ENCODE measurements around the gene BRSK2.

DNA sequence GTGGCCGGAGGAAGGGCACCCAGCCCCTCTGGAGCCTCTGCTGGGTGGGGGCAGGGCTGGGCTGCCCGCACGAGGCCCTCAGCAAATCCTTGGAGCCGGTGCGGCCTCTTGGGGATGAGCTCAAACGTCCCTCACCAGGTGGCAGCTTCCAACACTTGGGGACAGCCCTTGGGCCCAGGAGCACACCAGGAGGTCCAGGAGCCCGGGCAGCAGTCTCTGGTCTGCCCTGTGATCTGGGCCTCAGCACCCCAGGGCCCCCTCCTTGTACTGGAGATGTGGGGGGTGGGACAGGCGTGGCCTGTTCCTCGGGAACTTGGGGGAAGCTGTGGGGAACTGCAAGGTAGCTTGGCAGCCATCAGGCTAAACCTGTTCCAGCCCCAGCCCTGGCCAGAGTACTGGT lies 56.9 kb downstream of the BRSK2 start:
- TF ChIP-seq BHLHE40 (IDR thresholded peaks at IDR 0.05; ENCODE audit: borderline replicate concordance) (no peak), ARNT (IDR thresholded peaks at IDR 0.05) (no peak), FOXA1 (IDR thresholded peaks at IDR 0.05) (no peak), SP1 (IDR thresholded peaks at IDR 0.05) (no peak), LEF1 (IDR thresholded peaks at IDR 0.05; ENCODE audit: borderline replicate concordance) (no peak), SUZ12 (IDR thresholded peaks at IDR 0.05) (no peak), TARDBP (IDR thresholded peaks at IDR 0.05) (no peak), FOXM1 (IDR thresholded peaks at IDR 0.05; ENCODE audit: borderline replicate concordance) (no peak)
- TF ChIP-seq, protein P1, sequence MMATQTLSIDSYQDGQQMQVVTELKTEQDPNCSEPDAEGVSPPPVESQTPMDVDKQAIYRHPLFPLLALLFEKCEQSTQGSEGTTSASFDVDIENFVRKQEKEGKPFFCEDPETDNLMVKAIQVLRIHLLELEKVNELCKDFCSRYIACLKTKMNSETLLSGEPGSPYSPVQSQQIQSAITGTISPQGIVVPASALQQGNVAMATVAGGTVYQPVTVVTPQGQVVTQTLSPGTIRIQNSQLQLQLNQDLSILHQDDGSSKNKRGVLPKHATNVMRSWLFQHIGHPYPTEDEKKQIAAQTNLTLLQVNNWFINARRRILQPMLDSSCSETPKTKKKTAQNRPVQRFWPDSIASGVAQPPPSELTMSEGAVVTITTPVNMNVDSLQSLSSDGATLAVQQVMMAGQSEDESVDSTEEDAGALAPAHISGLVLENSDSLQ (IDR thresholded peaks at IDR 0.05), result no peak
